Stimulated activated naive CD8-positive, alpha-beta T cell treated with anti-CD3 and anti-CD28 coated beads, Interleukin-15, amount 100 ng/mL, for 72 hours (primary cell): ENCODE data around the gene SSU72.
A peak's percentile ranks its signal among the peaks of the same experiment; 100 is the strongest.
"Not testable (repeated sequence)": the region's sequence is repeated elsewhere in the genome, so short reads cannot be mapped to it uniquely, and the experiment has no call there.

Experiments used
- ATAC-seq: fragments of 150-1000 bp; cut with Tn5 transposase; 2 replicates; pipeline ENCODE4 v1.10.0; 2021; ENCODE audit warnings: mild to moderate bottlenecking, moderate library complexity
- DNase-seq, 2 donors: peaks; one replicate each; pipeline ENCODE4 v3.0.0; 2021 to 2022
- H3K27ac Mint-ChIP-seq, 2 donors: one replicate each; pipeline ENCODE4 v1.8.0; 2022; ENCODE audit warnings: mild to moderate bottlenecking in 2 of 2, mixed read lengths in 2 of 2, moderate library complexity in 2 of 2
- H3K27me3 Mint-ChIP-seq: one replicate; pipeline ENCODE4 v1.8.0; 2022; ENCODE audit warnings: mixed read lengths
- H3K4me1 Mint-ChIP-seq: one replicate; pipeline ENCODE4 v1.8.0; 2022; ENCODE audit warnings: mild to moderate bottlenecking, mixed read lengths
- H3K4me3 Mint-ChIP-seq, 2 donors: one replicate each; pipeline ENCODE4 v1.8.0; 2022; ENCODE audit warnings: mild to moderate bottlenecking in 2 of 2, mixed read lengths in 2 of 2, moderate library complexity in 1 of 2
- H3K9me3 Mint-ChIP-seq, 2 donors: one replicate each; pipeline ENCODE4 v1.8.0; 2022; ENCODE audit warnings: mixed read lengths in 2 of 2

The SSU72 gene

GRCh38 chr1:1559066-1559465 lies 15.6 kb downstream of the SSU72 start:
- no peak overlapping the region for H3K4me3 Mint-ChIP-seq
- ATAC-seq: no peak
- H3K27ac Mint-ChIP-seq: no peak overlapping the region
- DNase-seq: no peak
- no peaks in the 10 kb centered on the region for H3K9me3 Mint-ChIP-seq
- H3K4me1 Mint-ChIP-seq: peaks cover 26% of the 10 kb centered on the region
- H3K27me3 Mint-ChIP-seq: no peaks in the 10 kb centered on the region

GRCh38 chr1:1558591-1558990 lies 16.1 kb downstream of the SSU72 start:
- H3K4me1 Mint-ChIP-seq: peaks cover 30% of the 10 kb centered on the region
- H3K27me3 Mint-ChIP-seq: no peaks in the 10 kb centered on the region
- no peaks in the 10 kb centered on the region for H3K9me3 Mint-ChIP-seq
- ATAC-seq (no peak), DNase-seq (no peak)
- H3K27ac Mint-ChIP-seq: peak overlapping the region; percentile 13 to 72
- no peak overlapping the region for H3K4me3 Mint-ChIP-seq

GRCh38 chr1:1557688-1558087 lies 17.0 kb downstream of the SSU72 start:
- peaks cover 31% of the 10 kb centered on the region for H3K4me1 Mint-ChIP-seq
- not testable (repeated sequence) for H3K4me3 Mint-ChIP-seq, ATAC-seq, H3K27ac Mint-ChIP-seq, H3K9me3 Mint-ChIP-seq, H3K27me3 Mint-ChIP-seq, DNase-seq

GRCh38 chr1:1556961-1557360 lies 17.7 kb downstream of the SSU72 start:
- not testable (repeated sequence) for H3K27me3 Mint-ChIP-seq, DNase-seq, H3K9me3 Mint-ChIP-seq, H3K27ac Mint-ChIP-seq, H3K4me3 Mint-ChIP-seq, ATAC-seq
- H3K4me1 Mint-ChIP-seq: peaks cover 29% of the 10 kb centered on the region

- ATAC-seq: no peak
- H3K9me3 Mint-ChIP-seq: no peaks in the 10 kb centered on the region
- H3K27ac Mint-ChIP-seq: no peak overlapping the region
- peaks cover 29% of the 10 kb centered on the region for H3K4me1 Mint-ChIP-seq
- H3K4me3 Mint-ChIP-seq: no peak overlapping the region
- H3K27me3 Mint-ChIP-seq: no peaks in the 10 kb centered on the region
- no peak for DNase-seq
These were observed 18.2 kb downstream of the SSU72 start for GRCh38 chr1:1556505-1556904.

GRCh38 chr1:1554926-1555915 lies 19.4 kb downstream of the SSU72 start:
- no peaks in the 10 kb centered on the region for H3K9me3 Mint-ChIP-seq

GRCh38 chr1:1554550-1554925 lies 20.1 kb downstream of the SSU72 start:
- Mint-ChIP-seq H3K4me1 (peaks cover 30% of the 10 kb centered on the region), H3K27me3 (no peaks in the 10 kb centered on the region), H3K27ac (peak overlapping the region in 1 of 2 donors; percentile 67), H3K4me3 (no peak overlapping the region), H3K9me3 (no peaks in the 10 kb centered on the region)
- DNase-seq: no peak
- ATAC-seq: no peak

More at GRCh38 chr1:1554926-1555915, 19.4 kb downstream of the SSU72 start:
- ATAC-seq (no peak), DNase-seq (no peak)
- H3K4me3 Mint-ChIP-seq: no peak overlapping the region
- H3K4me1 Mint-ChIP-seq: peaks cover 30% of the 10 kb centered on the region
- peak overlapping the region in 1 of 2 donors; percentile 67 for H3K27ac Mint-ChIP-seq
- no peaks in the 10 kb centered on the region for H3K27me3 Mint-ChIP-seq

GRCh38 chr1:1553821-1554494 lies 20.7 kb downstream of the SSU72 start:
- Mint-ChIP-seq H3K4me3 (no peak overlapping the region), H3K9me3 (no peaks in the 10 kb centered on the region), H3K27ac (no peak overlapping the region)

GRCh38 chr1:1552263-1552639 lies 22.4 kb downstream of the SSU72 start:
- H3K4me1 Mint-ChIP-seq: peaks cover 23% of the 10 kb centered on the region
- no peak overlapping the region for H3K4me3 Mint-ChIP-seq
- no peak for ATAC-seq
- DNase-seq: no peak
- no peaks in the 10 kb centered on the region for H3K27me3 Mint-ChIP-seq
- no peaks in the 10 kb centered on the region for H3K9me3 Mint-ChIP-seq
- peak overlapping the region in 1 of 2 donors; percentile 59 for H3K27ac Mint-ChIP-seq

More at GRCh38 chr1:1553821-1554494, 20.7 kb downstream of the SSU72 start:
- DNase-seq: no peak
- Mint-ChIP-seq H3K27me3 (no peaks in the 10 kb centered on the region), H3K4me1 (peaks cover 28% of the 10 kb centered on the region)
- no peak for ATAC-seq

GRCh38 chr1:1551524-1552262 lies 23.0 kb downstream of the SSU72 start:
- Mint-ChIP-seq H3K4me3 (no peak overlapping the region), H3K9me3 (no peaks in the 10 kb centered on the region), H3K4me1 (peaks cover 23% of the 10 kb centered on the region), H3K27me3 (no peaks in the 10 kb centered on the region), H3K27ac (peak overlapping the region in 1 of 2 donors; percentile 66)
- no peak for DNase-seq
- peak; percentile 23 for ATAC-seq

GRCh38 chr1:1550591-1551432 lies 23.9 kb downstream of the SSU72 start:
- H3K27ac Mint-ChIP-seq: no peak overlapping the region
- DNase-seq (no peak), ATAC-seq (peak; percentile 45)
- H3K4me1 Mint-ChIP-seq: peaks cover 23% of the 10 kb centered on the region
- no peak overlapping the region for H3K4me3 Mint-ChIP-seq
- no peaks in the 10 kb centered on the region for H3K27me3 Mint-ChIP-seq
- no peaks in the 10 kb centered on the region for H3K9me3 Mint-ChIP-seq

- H3K27me3 Mint-ChIP-seq: no peaks in the 10 kb centered on the region
- peaks cover 20% of the 10 kb centered on the region for H3K4me1 Mint-ChIP-seq
- DNase-seq (no peak), ATAC-seq (no peak)
- H3K4me3 Mint-ChIP-seq: no peak overlapping the region
- H3K27ac Mint-ChIP-seq: no peak overlapping the region
- H3K9me3 Mint-ChIP-seq: no peaks in the 10 kb centered on the region
These were observed 24.6 kb downstream of the SSU72 start for GRCh38 chr1:1550087-1550486.

- DNase-seq (no peak), ATAC-seq (no peak)
- Mint-ChIP-seq H3K4me3 (no peak overlapping the region), H3K4me1 (peaks cover 8% of the 10 kb centered on the region), H3K27ac (no peak overlapping the region), H3K27me3 (no peaks in the 10 kb centered on the region), H3K9me3 (no peaks in the 10 kb centered on the region)
These were observed 26.1 kb downstream of the SSU72 start for GRCh38 chr1:1548591-1548990.

GRCh38 chr1:1547476-1547875 lies 27.2 kb downstream of the SSU72 start:
- H3K4me3 Mint-ChIP-seq: no peak overlapping the region
- peaks cover 8% of the 10 kb centered on the region for H3K4me1 Mint-ChIP-seq
- ATAC-seq: no peak
- no peaks in the 10 kb centered on the region for H3K27me3 Mint-ChIP-seq
- no peak overlapping the region for H3K27ac Mint-ChIP-seq
- no peak for DNase-seq
- H3K9me3 Mint-ChIP-seq: no peaks in the 10 kb centered on the region

- Mint-ChIP-seq H3K4me3 (no peak overlapping the region), H3K27me3 (no peaks in the 10 kb centered on the region), H3K9me3 (no peaks in the 10 kb centered on the region), H3K4me1 (peaks cover 7% of the 10 kb centered on the region), H3K27ac (no peak overlapping the region)
- ATAC-seq: no peak
- no peak for DNase-seq
These were observed 27.7 kb downstream of the SSU72 start for GRCh38 chr1:1547011-1547410.
